GM21576 (cell line): Measurements from ENCODE around the gene IL9.

Experiments
- ATAC-seq: cut with Tn5 transposase; IDR thresholded peaks from one replicate; pipeline ENCODE4 v1.9.1; 2021; ENCODE audit warnings: mild to moderate bottlenecking, moderate library complexity; ENCODE audit not compliant: unreplicated experiment

The IL9 gene

DNA sequence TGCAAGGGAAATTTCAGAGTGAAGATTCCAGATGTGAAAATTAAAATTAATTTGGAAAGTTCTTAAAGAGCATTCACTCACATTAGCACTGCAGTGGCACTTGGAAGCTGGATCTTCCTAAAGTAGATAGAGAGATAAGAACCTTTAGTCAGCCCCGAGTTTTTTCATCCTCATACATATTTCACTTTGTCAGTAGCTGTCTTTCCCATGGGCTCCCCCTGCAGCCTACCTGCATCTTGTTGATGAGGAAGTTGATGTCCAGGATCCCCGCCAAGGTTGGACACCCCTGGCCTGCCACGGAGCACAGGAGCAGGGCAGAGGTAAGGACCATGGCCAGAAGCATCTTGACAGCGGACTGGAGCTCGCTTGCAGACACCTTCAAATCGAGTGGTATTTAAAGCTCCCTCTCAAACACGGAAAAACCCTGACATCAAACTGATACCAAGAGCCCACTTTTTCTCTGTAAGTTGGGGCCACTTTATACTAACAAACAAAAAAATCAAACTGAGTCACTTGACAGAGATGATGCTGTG is at the start of gene IL9:
Gene IL9, minus strand, starts transcription at position 368 of the 533 bp plus-strand sequence. Its CDS starts 25 bp downstream, at position 343.
- no peak for ATAC-seq

DNA sequence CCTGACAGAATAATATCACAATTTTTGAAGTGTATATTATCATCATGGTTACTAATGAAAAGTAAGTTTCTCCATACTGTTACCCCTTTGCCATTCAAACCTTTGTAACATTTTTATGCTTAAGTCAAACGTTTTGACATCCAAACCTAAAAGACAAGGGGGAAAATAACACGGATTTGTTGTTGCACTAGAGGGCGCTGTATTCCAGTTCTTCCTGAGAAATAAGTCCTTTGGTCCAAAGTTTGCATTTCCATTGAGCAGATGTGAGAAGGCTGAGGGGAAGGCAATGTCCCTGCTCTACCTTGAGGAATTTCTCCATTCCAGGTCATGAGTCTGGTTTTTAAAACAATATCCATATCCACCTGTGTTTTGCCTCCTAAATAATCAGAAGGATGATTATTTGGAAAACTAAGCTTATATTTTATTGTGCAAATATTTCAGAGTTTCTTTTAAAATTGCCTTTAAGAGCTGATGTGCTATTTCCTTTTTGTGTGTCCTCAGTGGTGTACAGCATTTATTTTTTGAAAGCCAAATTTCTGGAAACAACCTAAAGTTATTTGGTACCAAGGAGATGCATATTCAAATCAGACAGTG is 49.4 kb upstream of the IL9 start:
- no peak for ATAC-seq

- ATAC-seq, result no peak
Observed at GRCh38 chr5:135944564-135944963, 48.9 kb upstream of the IL9 start.

DNA sequence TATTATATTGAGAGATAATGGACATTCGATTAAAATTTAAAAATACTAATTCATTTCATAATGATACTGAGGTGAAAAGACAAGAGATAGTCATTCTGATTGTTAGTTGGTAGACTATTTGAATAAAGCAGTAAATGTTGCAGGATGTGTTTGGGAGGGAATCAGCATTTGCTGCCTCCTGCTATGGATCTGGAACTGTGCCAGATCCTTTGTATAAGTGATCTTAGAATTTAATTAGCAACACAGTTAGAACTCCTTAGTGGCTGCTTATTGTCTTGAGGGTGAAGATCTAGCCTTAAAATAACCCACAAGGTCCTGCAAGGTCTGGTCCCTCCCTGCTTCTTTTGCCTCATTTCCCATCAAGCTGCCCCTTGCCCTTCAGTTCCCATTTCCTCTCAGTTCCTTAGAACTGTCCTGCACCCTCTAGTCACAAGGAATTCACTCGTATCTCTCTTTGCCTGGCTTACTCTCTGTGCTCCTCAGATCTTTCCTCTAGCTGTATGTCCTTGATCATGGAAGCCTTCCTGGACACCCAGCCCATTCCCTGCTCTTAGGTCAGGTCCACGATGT is 46.6 kb upstream of the IL9 start:
- ATAC-seq, result no peak

GRCh38 chr5:135941711-135942110 is 46.1 kb upstream of the IL9 start:
- no peak for ATAC-seq

DNA sequence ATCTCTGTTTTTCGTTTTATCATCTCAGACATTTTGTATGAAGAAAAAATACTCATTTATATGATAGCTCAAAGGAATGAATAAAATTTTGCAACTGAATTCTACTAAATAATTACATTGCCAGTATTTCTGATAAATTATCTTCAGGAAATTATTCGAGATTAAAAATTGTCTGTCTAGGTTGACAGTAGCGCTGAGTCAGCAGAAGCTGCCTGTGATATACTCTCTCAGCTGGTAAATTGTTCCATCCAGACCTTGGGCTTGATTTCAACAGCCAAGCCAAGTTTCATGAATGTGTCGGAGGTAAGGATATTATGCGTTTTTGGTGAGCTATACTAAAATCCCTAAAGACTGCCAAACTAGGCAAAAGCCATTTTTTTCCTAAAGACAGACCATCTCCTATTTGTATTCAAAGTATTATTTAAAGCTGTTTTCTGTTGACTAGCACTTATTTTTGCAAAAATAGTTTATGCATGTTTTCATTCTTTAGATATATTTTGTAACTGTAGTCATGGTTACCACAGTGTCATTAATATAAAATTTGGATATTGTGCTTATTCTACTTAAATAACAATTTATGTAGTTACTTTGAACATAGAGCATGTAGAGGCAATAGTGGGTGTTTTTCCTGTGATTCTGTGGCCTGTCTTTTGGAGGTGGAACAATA is 41.7 kb upstream of the IL9 start:
- no peak for ATAC-seq

DNA sequence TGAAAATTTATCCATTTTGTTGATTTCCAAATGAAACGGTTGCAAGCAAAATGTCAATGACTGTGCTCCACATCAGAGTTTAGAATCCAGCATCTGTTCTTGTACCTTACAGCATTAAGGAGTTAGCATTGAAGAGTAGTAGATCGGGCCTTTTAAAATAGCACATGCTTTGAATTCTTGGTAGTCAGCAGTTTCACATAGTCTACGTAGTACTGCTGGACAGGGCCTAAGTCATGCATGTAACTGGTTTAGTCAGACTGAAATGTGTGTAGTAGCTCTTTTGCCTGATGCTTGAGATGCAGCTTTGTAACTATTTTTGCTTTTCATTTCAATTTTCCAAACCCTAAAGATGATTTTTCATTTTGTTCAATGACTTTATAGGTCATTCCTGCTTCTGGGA is 39.3 kb upstream of the IL9 start:
- ATAC-seq, result no peak

- no peak for ATAC-seq
Observed at GRCh38 chr5:135930949-135931295, 35.3 kb upstream of the IL9 start.

DNA sequence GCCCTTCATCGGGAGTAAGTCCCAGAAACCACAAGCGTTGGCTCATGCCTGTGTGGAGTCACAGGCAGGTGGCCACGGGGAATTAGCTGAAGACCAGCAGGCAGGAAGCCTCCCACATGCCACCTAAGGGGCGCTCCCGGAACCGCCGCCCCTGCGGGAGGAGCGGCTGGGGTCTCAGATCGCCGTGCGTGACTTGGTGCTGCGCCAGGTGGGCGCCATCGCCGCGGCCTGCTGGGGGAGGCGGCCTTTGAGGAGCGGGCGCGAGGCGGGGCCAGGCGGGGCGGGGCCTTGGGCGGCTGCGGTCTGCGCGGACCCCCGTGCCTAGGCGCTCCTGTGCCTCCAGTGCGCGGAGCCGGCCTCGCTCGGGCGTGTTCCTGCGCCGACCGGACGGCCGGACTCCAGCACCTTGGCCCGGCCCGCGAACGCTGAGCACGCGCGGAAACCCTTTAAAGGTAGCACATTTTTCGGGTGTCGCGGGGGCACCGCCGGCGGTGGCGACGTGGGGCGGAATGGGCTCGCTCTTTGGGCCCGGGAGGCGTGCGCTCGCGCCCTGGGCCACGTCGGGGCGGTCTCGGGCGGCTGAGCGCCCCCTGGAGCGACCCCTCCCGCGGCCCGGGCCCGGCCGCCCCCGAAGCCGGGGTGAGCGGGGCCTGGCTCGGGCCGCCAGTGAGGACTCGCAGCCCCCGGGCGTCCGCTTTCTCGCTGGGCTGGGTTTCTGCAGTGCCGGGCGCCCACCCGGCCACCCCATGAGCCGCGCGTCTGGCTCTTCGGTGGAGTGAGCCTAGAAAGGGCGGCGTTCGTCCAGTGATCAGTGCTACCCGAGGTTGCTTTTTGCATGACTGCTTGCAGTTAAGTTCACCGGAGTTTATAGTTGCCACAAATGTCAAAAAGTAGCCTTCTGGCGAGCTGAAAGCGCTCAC is 34.6 kb upstream of the IL9 start:
- ATAC-seq, result no peak

DNA sequence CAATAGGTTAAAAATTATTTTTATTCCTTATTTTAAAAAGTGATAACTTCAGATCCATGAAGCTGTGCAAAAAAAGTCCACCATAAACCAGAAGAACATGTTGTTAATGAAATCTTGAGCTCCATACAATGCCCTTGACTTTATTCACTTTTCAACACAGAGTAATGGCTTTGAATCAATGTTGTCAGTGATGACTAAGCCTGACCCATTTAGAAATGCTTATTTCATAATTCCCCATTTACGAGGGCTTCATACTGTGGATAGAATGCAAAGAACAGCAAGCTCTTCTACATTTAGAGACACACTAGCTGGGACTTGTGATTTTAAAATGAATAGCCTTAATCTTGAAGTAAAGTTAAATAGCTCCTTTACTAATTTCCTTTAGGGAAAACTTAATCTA is 25.7 kb upstream of the IL9 start:
- no peak for ATAC-seq

DNA sequence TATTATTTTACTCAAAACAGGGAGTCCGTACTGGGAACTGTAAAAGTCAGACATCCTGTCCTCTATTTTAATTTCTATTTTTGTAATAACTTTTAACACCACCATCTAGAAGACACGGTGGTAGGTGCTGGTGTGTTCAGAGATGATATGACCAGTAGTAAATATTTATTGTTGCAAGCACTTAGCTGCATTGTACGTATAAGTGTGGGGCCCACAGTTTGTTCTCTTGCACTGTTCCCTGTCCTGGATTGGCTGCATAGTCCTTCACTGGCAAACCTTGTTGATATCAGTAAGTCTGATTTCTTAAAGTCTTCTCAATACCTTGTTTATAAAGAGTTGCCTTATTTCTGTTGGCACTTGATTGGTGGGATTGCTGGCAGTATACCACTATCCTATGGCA is 24.6 kb upstream of the IL9 start:
- ATAC-seq, result no peak

GRCh38 chr5:135916638-135917263 is 21.1 kb upstream of the IL9 start:
- no peak for ATAC-seq

GRCh38 chr5:135915466-135916001 is 19.9 kb upstream of the IL9 start:
- no peak for ATAC-seq

GRCh38 chr5:135913713-135914626 is 18.3 kb upstream of the IL9 start:
- no peak for ATAC-seq

DNA sequence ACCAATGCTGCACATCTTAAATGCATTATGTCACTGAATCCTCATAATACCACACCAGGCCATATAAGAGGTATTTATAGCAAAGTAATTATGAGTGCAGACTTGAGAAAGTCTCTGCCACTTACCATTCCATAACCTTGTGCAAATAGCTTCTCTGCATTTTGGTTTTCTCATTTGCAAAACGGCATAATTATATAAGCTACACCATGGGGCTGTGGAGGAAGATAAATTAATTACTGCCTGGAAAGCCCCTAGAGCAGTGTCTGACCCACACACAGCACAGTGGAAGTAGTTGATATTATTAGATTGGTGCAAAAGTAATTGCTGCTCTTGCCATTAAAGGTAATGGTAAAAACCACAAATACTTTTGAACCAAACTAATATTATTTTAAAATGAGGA is 9.5 kb upstream of the IL9 start:
- ATAC-seq, result no peak

DNA sequence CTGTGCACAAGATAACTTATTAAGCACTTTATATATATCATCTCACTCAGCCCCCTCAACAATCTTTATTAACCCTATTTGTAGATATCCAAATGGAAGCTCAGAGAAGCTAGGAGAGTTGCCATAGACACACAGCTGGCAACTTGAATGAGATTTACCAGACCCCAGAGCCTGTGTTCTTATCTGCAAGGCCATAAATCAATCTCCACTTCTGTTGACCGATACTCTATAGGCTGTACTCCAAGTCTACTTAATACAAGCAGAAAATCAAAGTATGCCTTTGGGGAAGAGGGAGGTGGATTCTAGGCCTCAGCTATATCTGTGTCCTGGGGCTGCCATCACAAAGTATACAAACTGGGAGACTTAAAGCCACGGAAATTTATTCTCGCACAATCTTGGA is 6.0 kb upstream of the IL9 start:
- no peak for ATAC-seq

GRCh38 chr5:135900276-135900675 is 4.6 kb upstream of the IL9 start:
- ATAC-seq, result no peak

DNA sequence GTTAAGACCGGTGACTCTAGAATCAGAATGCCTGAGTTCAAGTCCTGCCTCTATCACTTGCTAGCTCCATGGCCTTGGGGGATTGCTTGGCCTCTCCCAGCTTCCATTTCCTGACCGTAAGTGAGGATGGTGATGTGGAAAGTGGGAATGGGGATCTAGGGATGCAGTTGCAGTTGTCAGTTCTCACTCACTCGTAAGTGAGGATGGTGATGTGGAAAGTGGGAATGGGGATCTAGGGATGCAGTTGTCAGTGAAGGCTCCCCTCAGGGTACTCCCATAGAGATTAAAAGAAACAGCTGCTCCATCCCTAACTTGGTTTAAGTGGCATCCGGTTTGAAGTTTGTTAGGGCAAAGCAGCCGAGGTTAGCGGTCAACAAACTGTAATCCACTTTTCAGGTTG is 3.0 kb upstream of the IL9 start:
- ATAC-seq, result no peak

- ATAC-seq, result no peak
Observed at GRCh38 chr5:135894789-135895188, 852 bp downstream of the IL9 start.

- no peak for ATAC-seq
Observed at GRCh38 chr5:135894276-135894675, 1.4 kb downstream of the IL9 start.
